Activated gamma-delta T cell treated with Interleukin-2 at 50 U/mL for 16 hours (primary cell): ENCODE data around the gene FNDC8.
"Not testable (repeated sequence)": the region's sequence is repeated elsewhere in the genome, so short reads cannot be mapped to it uniquely, and the experiment has no call there.

ENCODE experiments used
- DNase-seq: peaks from one replicate; pipeline ENCODE4 v3.0.0-alpha.2; 2020

The FNDC8 gene

GRCh38 chr17:35146214-35146833 lies 24.9 kb downstream of the FNDC8 start:
- no peak for DNase-seq

- DNase-seq: no peak
Observed at GRCh38 chr17:35147375-35147905, 26.0 kb downstream of the FNDC8 start, which contains the start of gene UNC45B. TSS of gene UNC45B (plus strand) at chr17:35147817. CDS start at chr17:35148264, 447 bp downstream.

GRCh38 chr17:35148144-35148543 lies 26.7 kb downstream of the FNDC8 start:
- DNase-seq: no peak

- DNase-seq: no peak
Observed at GRCh38 chr17:35149941-35150340, 28.5 kb downstream of the FNDC8 start.

GRCh38 chr17:35151080-35151479 lies 29.7 kb downstream of the FNDC8 start:
- DNase-seq: not testable (repeated sequence)

- DNase-seq: no peak
Observed at GRCh38 chr17:35152421-35153140, 31.2 kb downstream of the FNDC8 start.

- no peak for DNase-seq
Observed at GRCh38 chr17:35154196-35155165, 33.1 kb downstream of the FNDC8 start.

GRCh38 chr17:35155246-35155645 lies 33.8 kb downstream of the FNDC8 start:
- no peak for DNase-seq

- DNase-seq: no peak
Observed at GRCh38 chr17:35159940-35160339, 38.5 kb downstream of the FNDC8 start.

GRCh38 chr17:35160354-35161201 lies 39.2 kb downstream of the FNDC8 start:
- DNase-seq: peak; percentile 18

- DNase-seq: peak; percentile 20
Observed at GRCh38 chr17:35161281-35161761, 39.9 kb downstream of the FNDC8 start.

GRCh38 chr17:35162755-35163154 lies 41.3 kb downstream of the FNDC8 start:
- no peak for DNase-seq

- DNase-seq: no peak
Observed at GRCh38 chr17:35163886-35164285, 42.5 kb downstream of the FNDC8 start.

- DNase-seq: no peak
Observed at GRCh38 chr17:35164716-35165115, 43.3 kb downstream of the FNDC8 start.

- no peak for DNase-seq
Observed at GRCh38 chr17:35166526-35166925, 45.1 kb downstream of the FNDC8 start.

GRCh38 chr17:35167046-35167445 lies 45.6 kb downstream of the FNDC8 start:
- no peak for DNase-seq

- DNase-seq: no peak
Observed at GRCh38 chr17:35167666-35168065, 46.3 kb downstream of the FNDC8 start.

- no peak for DNase-seq
Observed at GRCh38 chr17:35169835-35170363, 48.5 kb downstream of the FNDC8 start.

GRCh38 chr17:35170968-35171771 lies 49.8 kb downstream of the FNDC8 start:
- DNase-seq: no peak

GRCh38 chr17:35171834-35172233 lies 50.4 kb downstream of the FNDC8 start:
- DNase-seq: no peak

- DNase-seq: not testable (repeated sequence)
Observed at GRCh38 chr17:35172321-35172720, 50.9 kb downstream of the FNDC8 start.
